GM18873 (cell line): Measurements from ENCODE around the gene C19orf73.
"Not testable (repeated sequence)": the region's sequence is repeated elsewhere in the genome, so short reads cannot be mapped to it uniquely, and the experiment has no call there.

Experiments
- ATAC-seq: cut with Tn5 transposase; IDR thresholded peaks from one replicate; pipeline ENCODE4 v1.9.1; 2021; ENCODE audit warnings: mild to moderate bottlenecking, moderate library complexity, moderate number of reproducible peaks; ENCODE audit not compliant: unreplicated experiment, low FRiP score

C19orf73 gene

DNA sequence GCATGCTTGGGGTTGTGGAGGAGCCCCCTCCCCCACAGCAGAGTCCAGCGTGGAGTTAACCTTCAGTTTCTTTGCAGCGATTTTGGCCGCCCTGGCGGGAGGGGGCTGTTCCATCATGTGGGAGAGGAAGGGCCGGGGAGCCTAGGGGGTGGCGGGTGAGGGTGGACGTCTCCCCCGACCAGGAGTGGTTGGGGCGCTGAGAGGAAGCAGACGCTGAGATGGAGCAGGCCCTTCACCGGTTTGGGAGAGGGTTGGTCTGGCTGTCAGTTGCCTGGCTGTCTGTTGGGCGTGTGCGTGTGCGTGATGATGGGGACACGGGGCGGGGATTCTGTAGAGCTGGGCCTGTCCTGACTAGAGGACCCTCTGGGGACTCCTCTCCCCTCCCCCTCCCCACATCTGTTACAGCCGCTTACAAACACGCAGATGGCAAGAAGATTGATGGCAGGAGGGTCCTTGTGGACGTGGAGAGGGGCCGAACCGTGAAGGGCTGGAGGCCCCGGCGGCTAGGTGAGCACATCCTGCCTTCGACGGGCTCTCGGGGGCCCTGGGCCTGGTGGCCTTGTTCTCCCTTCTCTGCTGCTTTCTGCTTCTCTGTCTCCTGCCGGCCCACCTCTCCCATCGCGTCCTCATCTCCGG, 14.6 kb downstream of the C19orf73 start:
- ATAC-seq, result no peak

DNA sequence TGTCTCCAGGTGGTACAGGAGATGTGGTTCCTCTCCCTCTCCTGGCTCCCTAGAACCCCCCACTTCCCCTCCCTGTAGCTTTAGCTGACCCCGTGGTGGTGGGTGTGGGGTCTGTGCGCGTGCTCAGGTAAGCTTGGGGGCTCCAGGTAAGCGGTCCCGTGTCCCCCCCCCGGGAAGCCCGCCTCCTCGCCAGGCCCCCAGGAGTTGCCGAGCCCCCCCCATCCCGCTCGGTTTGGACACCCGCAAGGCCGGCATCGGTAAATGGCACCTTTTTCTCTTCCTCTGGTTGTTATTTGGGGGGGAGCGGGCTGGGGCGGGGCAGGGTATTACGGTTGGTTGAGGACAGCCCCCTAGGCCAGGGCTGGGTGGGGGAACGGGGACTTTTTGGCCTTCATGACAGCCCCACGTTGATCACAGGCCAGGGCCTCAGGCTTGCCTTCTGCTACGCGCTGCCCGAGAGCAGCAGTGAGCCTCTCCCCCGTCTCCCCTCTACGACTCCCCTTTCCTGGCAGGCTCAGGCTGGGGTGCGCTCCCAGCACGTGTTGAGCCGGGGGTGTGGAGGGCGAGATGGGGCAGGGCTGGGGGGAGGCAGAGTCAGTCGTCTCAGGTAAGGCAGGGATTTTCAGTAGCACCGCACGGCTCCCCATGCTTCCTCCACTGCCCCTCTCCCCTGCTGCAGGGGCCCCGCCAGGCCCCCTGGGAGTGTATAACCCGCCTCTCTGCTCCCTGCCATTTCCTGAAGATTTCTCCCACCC, 15.4 kb downstream of the C19orf73 start:
- ATAC-seq, result no peak

DNA sequence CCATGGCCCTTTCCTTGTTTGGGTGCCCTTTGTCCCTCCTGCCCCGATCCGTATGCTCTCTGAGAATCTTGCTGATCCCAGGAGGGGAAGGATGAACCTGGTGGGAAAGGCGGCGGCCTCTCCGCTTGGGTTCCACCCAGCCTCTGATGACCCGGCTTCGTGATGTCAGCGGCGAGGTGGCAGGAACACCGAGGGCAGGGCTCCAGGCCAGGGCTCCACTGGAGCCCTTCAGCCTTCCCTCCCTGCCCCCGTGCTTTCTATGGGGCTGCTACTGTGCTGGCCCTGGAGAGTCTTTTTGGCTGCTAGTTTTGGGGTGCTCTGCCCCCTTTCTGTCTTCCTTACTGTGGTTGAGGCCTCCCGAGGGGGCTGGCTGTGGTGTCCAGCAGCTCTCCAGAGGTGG, 16.6 kb downstream of the C19orf73 start:
- no peak for ATAC-seq

GRCh38 chr19:49101160-49101559, 17.8 kb downstream of the C19orf73 start:
- no peak for ATAC-seq

DNA sequence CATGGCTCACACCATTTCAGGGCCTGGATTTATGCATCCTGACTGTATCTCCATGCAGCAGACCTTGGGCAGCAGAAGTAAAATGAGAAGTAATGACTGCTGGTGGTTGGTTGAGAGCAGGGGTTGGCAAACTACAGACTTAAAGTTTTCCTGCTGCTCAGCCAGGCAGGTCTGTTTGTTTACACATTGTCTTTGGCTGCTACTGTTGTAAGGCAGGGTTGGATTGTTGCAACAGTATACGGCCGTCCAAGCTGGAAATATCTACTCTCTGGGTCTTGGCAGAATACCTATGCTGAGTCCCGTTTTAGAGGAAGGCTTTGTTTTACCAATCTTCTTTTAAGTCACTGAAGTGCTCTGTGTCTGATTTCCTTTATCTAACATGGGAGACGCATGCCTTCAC, 20.1 kb downstream of the C19orf73 start:
- no peak for ATAC-seq

DNA sequence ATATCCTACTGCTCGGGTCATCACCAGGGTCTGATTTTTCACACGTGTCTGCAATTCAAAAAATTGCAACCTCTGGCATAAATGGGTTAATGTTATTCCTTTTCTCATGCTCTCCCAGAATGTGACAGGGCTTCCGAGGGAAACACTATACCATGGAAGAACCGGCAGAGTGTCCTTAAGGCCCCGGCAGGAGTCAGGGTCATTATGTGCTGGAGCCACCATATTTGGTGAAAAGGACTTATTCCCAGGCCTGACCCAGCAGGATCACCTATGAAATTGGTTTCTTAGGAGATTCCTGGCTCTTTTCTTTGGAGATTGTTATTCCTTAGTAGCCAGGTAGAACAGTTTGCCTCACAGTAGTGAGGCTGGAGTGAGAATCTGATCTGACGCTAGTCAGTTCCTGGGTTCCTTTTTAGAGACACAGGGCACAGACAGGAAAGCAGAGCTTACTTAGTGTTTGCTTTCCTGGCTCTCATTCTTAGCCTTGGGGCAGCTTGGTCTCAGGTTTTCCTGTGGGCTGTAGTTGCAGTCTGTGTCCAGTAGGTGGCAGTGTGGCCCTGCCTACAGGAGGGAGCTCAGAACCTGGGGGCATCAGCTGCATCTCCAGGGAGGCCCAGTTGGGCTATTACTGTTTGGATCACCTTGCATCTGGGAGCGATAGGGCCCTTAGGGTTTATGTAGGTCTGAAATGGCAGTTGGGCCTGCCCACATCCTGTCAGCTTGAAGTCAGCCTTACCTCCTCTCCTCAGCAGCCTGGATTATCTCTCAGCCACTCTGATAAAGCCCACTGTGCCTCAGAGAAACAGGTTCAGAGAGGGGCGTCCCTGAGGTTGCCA, 21.3 kb downstream of the C19orf73 start:
- ATAC-seq, result no peak

DNA sequence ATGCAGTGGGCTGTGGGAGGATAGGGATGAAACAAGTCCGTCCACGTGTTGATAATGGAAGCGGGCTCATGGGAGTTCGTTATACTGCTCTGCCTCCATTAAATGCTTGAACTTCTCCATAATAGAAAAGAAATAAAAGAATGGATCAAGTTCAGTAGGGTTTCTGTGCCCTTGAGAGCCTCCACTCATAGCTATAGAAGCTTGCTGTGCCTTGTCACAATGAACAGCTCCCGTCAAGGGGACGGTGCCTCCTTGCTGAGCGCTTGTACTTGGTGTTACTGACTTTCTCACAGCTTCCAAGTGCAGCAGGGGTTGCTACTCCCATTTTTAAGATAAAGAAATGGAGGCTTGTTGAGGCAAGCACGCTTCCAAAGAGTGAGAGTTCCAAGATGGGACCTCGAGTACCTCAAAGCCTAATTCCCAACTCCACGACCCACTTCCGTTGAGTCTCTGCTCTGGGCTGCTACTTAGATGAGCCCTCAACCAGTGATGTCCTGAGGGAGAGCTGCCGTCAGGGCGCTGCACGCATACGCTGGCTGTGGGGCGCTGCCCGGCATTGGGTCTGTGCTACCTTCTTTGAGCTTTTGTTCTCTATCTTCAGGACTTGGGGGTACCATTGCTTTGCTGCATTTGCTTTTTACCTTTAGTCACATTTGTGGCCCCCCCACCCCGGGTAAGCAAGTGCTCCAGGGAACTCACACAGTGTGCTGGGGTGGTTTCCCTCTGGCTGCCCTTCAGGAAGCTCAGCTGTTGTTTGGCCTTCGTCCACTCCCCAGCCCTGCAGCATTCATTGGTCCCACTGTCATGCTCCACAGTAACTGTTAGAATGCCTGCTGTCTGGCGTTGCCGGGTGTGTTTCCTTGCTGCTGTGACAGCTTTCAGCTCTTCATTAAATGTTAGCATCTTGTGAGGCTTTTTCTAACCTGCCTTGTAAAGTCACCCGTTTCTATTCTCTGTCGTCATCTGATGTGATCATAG, 24.1 kb downstream of the C19orf73 start:
- ATAC-seq, result no peak

- ATAC-seq, result no peak
Measured at GRCh38 chr19:49092686-49093085, 26.3 kb downstream of the C19orf73 start.

- ATAC-seq, result no peak
Measured at GRCh38 chr19:49091391-49092038, 27.4 kb downstream of the C19orf73 start.

- no peak for ATAC-seq
Measured at GRCh38 chr19:49086296-49086695, 32.6 kb downstream of the C19orf73 start.

- ATAC-seq, result no peak
Measured at GRCh38 chr19:49085868-49086232, 33.1 kb downstream of the C19orf73 start.

GRCh38 chr19:49085020-49085867, 33.7 kb downstream of the C19orf73 start, which contains the start of gene SNRNP70:
Gene SNRNP70, plus strand, starts transcription at chr19:49085451. Its CDS starts 964 bp downstream, at chr19:49086415.
- peak; percentile 66 for ATAC-seq

GRCh38 chr19:49084206-49085019, 34.5 kb downstream of the C19orf73 start:
- no peak for ATAC-seq

- ATAC-seq, result no peak
Measured at GRCh38 chr19:49081273-49081672, 37.7 kb downstream of the C19orf73 start.

DNA sequence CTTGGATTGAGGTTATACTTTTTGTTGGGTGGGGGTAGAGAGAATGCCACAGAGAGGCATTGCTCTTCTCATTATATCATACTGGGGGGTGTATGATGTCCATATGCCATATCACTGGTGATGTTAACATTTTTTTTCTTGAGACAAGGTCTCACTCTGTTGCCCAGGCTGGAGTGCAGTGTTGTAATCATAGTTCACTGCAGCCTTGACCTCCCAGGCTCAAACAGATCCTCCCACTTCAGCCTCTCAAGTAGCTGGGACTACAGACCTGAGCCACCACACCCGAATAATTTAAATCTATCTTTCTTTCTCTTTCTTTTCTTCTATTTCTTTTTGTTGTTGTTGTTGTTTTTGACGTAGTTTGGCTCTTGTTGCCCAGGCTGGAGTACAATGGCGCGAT, 38.6 kb downstream of the C19orf73 start:
- ATAC-seq, result no peak

GRCh38 chr19:49074869-49075268, 44.1 kb downstream of the C19orf73 start:
- not testable (repeated sequence) for ATAC-seq

DNA sequence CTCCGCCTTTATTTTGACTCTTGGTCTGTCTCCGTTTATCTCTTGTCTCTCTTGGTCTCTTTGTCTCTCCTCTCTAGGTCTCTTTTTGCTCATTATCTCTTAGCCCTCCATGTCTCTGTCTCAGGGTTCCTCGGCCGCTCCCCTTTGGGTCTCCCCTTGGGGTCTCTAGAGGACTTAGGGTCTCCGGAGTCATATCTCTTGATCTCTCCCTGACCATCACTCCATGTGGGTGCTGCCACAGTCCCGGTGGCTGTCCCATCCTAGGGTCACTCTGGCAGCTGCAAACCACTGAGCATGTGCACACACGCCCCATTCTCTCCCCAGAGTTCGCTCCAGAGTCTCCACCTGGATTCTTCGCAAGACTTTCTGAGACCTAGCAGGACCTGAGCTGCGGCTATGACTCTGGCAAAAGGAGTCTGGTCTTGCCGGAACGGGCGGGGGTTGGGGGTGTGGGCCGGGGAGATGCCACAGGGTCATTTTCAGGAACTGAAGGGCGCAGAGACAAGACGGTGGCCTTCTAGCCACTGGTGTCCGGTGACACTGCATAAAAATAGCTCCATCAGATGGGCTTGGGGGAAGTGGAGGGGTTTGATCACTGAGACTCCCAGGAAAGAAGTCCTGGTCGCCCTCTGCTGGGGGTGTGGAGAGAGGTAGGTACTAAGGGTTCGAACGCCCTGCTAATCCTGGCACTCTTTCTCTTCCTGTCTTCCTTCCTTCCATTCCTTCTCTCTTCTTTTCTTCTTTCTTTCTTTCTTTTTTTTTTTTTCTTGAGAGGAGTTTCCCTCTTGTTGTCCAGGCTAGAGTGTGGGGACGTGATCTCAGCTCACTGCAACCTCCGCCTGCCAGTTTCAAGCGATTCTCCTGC, 45.2 kb downstream of the C19orf73 start:
- ATAC-seq, result no peak
